Activated naive CD4-positive, alpha-beta T cell treated with anti-CD3 and anti-CD28 coated beads, Interleukin-2, amount 10 ng/mL, durations not matched to agents 7 days and 5 days (primary cell): ENCODE results near the gene SH3TC2.
A peak's percentile ranks its signal among the peaks of the same experiment; 100 is the strongest.

Experiments used
- CTCF ChIA-PET: fragments of 350-600 bp; sonication (Branson Sonifier 250); formaldehyde crosslinking; loops from one replicate; lab custom pipeline; 2021; ENCODE audit warnings: antibody characterized with exemption; lab: Charles Lee
- DNase-seq: peaks from one replicate; pipeline ENCODE4 v3.0.0-alpha.2; 2020
- H3K27ac Mint-ChIP-seq: one replicate; pipeline ENCODE4 v1.8.0; 2021; ENCODE audit warnings: mild to moderate bottlenecking, moderate library complexity, mixed read lengths
- H3K27me3 Mint-ChIP-seq: one replicate; pipeline ENCODE4 v1.8.0; 2021; ENCODE audit warnings: mild to moderate bottlenecking, mixed read lengths
- H3K36me3 Mint-ChIP-seq: one replicate; pipeline ENCODE4 v1.8.0; 2021; ENCODE audit warnings: mixed read lengths
- H3K4me1 Mint-ChIP-seq: one replicate; pipeline ENCODE4 v1.8.0; 2021; ENCODE audit warnings: mixed read lengths
- H3K4me3 Mint-ChIP-seq: one replicate; pipeline ENCODE4 v1.8.0; 2021; ENCODE audit warnings: mild to moderate bottlenecking, moderate library complexity, mixed read lengths
- H3K9me3 Mint-ChIP-seq: one replicate; pipeline ENCODE4 v1.8.0; 2021; ENCODE audit warnings: mixed read lengths

The SH3TC2 gene

GRCh38 chr5:149013796-149014195 lies 49.1 kb downstream of the SH3TC2 start:
- H3K27me3 Mint-ChIP-seq = peaks cover 3% of the 10 kb centered on the region
- no peaks in the 10 kb centered on the region for H3K9me3 Mint-ChIP-seq
- no peak overlapping the region for H3K4me3 Mint-ChIP-seq
- CTCF ChIA-PET = interaction anchor here (0.6 to 2.1 kb wide), 2 partner anchors 14 to 283 kb away, joined by 3 to 4 read pairs; no protein-coding TSS in a partner anchor
- DNase-seq = no peak
- H3K36me3 Mint-ChIP-seq = no peaks in the 10 kb centered on the region
- H3K27ac Mint-ChIP-seq = no peak overlapping the region
- no peaks in the 10 kb centered on the region for H3K4me1 Mint-ChIP-seq

- Mint-ChIP-seq H3K27me3 (peaks cover 6% of the 10 kb centered on the region), H3K4me3 (no peak overlapping the region), H3K4me1 (no peaks in the 10 kb centered on the region), H3K27ac (no peak overlapping the region), H3K36me3 (no peaks in the 10 kb centered on the region), H3K9me3 (no peaks in the 10 kb centered on the region)
- CTCF ChIA-PET = interaction anchor here (0.6 to 1.3 kb wide), 5 partner anchors 10 to 281 kb away, joined by 3 to 4 read pairs (median 3); no protein-coding TSS in a partner anchor
- no peak for DNase-seq
Measured at GRCh38 chr5:149012350-149012749, 50.5 kb downstream of the SH3TC2 start.

- Mint-ChIP-seq H3K4me1 (no peaks in the 10 kb centered on the region), H3K9me3 (no peaks in the 10 kb centered on the region), H3K4me3 (no peak overlapping the region), H3K27ac (no peak overlapping the region), H3K27me3 (peaks cover 9% of the 10 kb centered on the region), H3K36me3 (no peaks in the 10 kb centered on the region)
- no peak for DNase-seq
- CTCF ChIA-PET = interaction anchor here (1.2 to 1.3 kb wide), 2 partner anchors 9 to 23 kb away, joined by 4 read pairs; no protein-coding TSS in a partner anchor
Measured at GRCh38 chr5:149011728-149012127, 51.1 kb downstream of the SH3TC2 start.

- no peaks in the 10 kb centered on the region for H3K9me3 Mint-ChIP-seq
- DNase-seq = no peak
- CTCF ChIA-PET = interaction anchor here (0.6 kb wide), 1 partner anchor 51 kb away, joined by 3 read pairs; no protein-coding TSS in a partner anchor
- H3K27me3 Mint-ChIP-seq = peaks cover 12% of the 10 kb centered on the region
- no peaks in the 10 kb centered on the region for H3K36me3 Mint-ChIP-seq
- H3K4me3 Mint-ChIP-seq = no peak overlapping the region
- no peaks in the 10 kb centered on the region for H3K4me1 Mint-ChIP-seq
- no peak overlapping the region for H3K27ac Mint-ChIP-seq
Measured at GRCh38 chr5:149011084-149011483, 51.8 kb downstream of the SH3TC2 start.

- Mint-ChIP-seq H3K9me3 (no peaks in the 10 kb centered on the region), H3K4me1 (no peaks in the 10 kb centered on the region), H3K36me3 (no peaks in the 10 kb centered on the region), H3K27me3 (peaks cover 16% of the 10 kb centered on the region), H3K27ac (no peak overlapping the region), H3K4me3 (no peak overlapping the region)
- CTCF ChIA-PET = interaction anchor here (0.8 to 1.5 kb wide), 4 partner anchors 8 to 274 kb away, joined by 3 to 5 read pairs (median 4); no protein-coding TSS in a partner anchor
- no peak for DNase-seq
Measured at GRCh38 chr5:149007174-149007573, 55.7 kb downstream of the SH3TC2 start.

- CTCF ChIA-PET = interaction anchor here (1.3 to 1.5 kb wide), 2 partner anchors 18 to 273 kb away, joined by 4 to 5 read pairs; no protein-coding TSS in a partner anchor
- no peak for DNase-seq
- H3K27ac Mint-ChIP-seq = no peak overlapping the region
- no peaks in the 10 kb centered on the region for H3K4me1 Mint-ChIP-seq
- H3K27me3 Mint-ChIP-seq = peaks cover 16% of the 10 kb centered on the region
- H3K36me3 Mint-ChIP-seq = no peaks in the 10 kb centered on the region
- H3K4me3 Mint-ChIP-seq = no peak overlapping the region
- no peaks in the 10 kb centered on the region for H3K9me3 Mint-ChIP-seq
Measured at GRCh38 chr5:149006426-149006825, 56.4 kb downstream of the SH3TC2 start.

GRCh38 chr5:149005077-149005892 lies 57.6 kb downstream of the SH3TC2 start:
- Mint-ChIP-seq H3K36me3 (no peaks in the 10 kb centered on the region), H3K4me3 (no peak overlapping the region), H3K27ac (no peak overlapping the region), H3K9me3 (no peaks in the 10 kb centered on the region), H3K4me1 (no peaks in the 10 kb centered on the region), H3K27me3 (peaks cover 16% of the 10 kb centered on the region)
- no peak for DNase-seq
- CTCF ChIA-PET = interaction anchor here (0.6 to 1.1 kb wide), 2 partner anchors 211 to 264 kb away, joined by 3 to 4 read pairs; no protein-coding TSS in a partner anchor

- CTCF ChIA-PET = interaction anchor here (1.1 kb wide), 1 partner anchor 264 kb away, joined by 4 read pairs; no protein-coding TSS in a partner anchor
- no peak for DNase-seq
- Mint-ChIP-seq H3K36me3 (no peaks in the 10 kb centered on the region), H3K9me3 (no peaks in the 10 kb centered on the region), H3K4me3 (no peak overlapping the region), H3K4me1 (no peaks in the 10 kb centered on the region), H3K27ac (no peak overlapping the region), H3K27me3 (peaks cover 13% of the 10 kb centered on the region)
Measured at GRCh38 chr5:149004559-149004958, 58.3 kb downstream of the SH3TC2 start.

- no peaks in the 10 kb centered on the region for H3K4me1 Mint-ChIP-seq
- H3K27me3 Mint-ChIP-seq = peaks cover 16% of the 10 kb centered on the region
- no peaks in the 10 kb centered on the region for H3K9me3 Mint-ChIP-seq
- no peaks in the 10 kb centered on the region for H3K36me3 Mint-ChIP-seq
- H3K4me3 Mint-ChIP-seq = no peak overlapping the region
- H3K27ac Mint-ChIP-seq = no peak overlapping the region
- DNase-seq = no peak
- CTCF ChIA-PET = interaction anchor here (1.0 to 2.3 kb wide), 10 partner anchors 9 to 271 kb away, joined by 3 to 10 read pairs (median 4); no protein-coding TSS in a partner anchor
Measured at GRCh38 chr5:149002761-149003689, 59.8 kb downstream of the SH3TC2 start.

GRCh38 chr5:149002053-149002452 lies 60.8 kb downstream of the SH3TC2 start:
- Mint-ChIP-seq H3K27ac (no peak overlapping the region), H3K4me3 (no peak overlapping the region), H3K36me3 (no peaks in the 10 kb centered on the region), H3K9me3 (no peaks in the 10 kb centered on the region), H3K4me1 (no peaks in the 10 kb centered on the region), H3K27me3 (peaks cover 15% of the 10 kb centered on the region)
- CTCF ChIA-PET = interaction anchor here (0.9 to 2.3 kb wide), 10 partner anchors 9 to 269 kb away, joined by 3 to 10 read pairs (median 4); no protein-coding TSS in a partner anchor
- no peak for DNase-seq

GRCh38 chr5:149001162-149001561 lies 61.7 kb downstream of the SH3TC2 start:
- CTCF ChIA-PET = interaction anchor here (0.6 to 2.1 kb wide), 5 partner anchors 11 to 598 kb away, joined by 3 to 7 read pairs (median 3); no protein-coding TSS in a partner anchor
- H3K4me1 Mint-ChIP-seq = no peaks in the 10 kb centered on the region
- peaks cover 17% of the 10 kb centered on the region for H3K27me3 Mint-ChIP-seq
- no peak overlapping the region for H3K27ac Mint-ChIP-seq
- H3K36me3 Mint-ChIP-seq = no peaks in the 10 kb centered on the region
- H3K4me3 Mint-ChIP-seq = no peak overlapping the region
- no peaks in the 10 kb centered on the region for H3K9me3 Mint-ChIP-seq
- no peak for DNase-seq

GRCh38 chr5:148999741-149000140 lies 63.1 kb downstream of the SH3TC2 start:
- H3K27ac Mint-ChIP-seq = no peak overlapping the region
- no peak overlapping the region for H3K4me3 Mint-ChIP-seq
- CTCF ChIA-PET = interaction anchor here (1.0 to 1.4 kb wide), 3 partner anchors 14 to 270 kb away, joined by 3 to 7 read pairs (median 3); no protein-coding TSS in a partner anchor
- peaks cover 18% of the 10 kb centered on the region for H3K27me3 Mint-ChIP-seq
- no peaks in the 10 kb centered on the region for H3K4me1 Mint-ChIP-seq
- DNase-seq = no peak
- H3K36me3 Mint-ChIP-seq = no peaks in the 10 kb centered on the region
- no peaks in the 10 kb centered on the region for H3K9me3 Mint-ChIP-seq

- Mint-ChIP-seq H3K27me3 (peaks cover 18% of the 10 kb centered on the region), H3K4me3 (no peak overlapping the region), H3K36me3 (no peaks in the 10 kb centered on the region), H3K4me1 (no peaks in the 10 kb centered on the region), H3K9me3 (no peaks in the 10 kb centered on the region), H3K27ac (no peak overlapping the region)
- DNase-seq = peak; percentile 35
- CTCF ChIA-PET = interaction anchor here (1.0 to 3.3 kb wide), 7 partner anchors 9 to 272 kb away, joined by 3 to 15 read pairs (median 6); no protein-coding TSS in a partner anchor
Measured at GRCh38 chr5:148998174-148998797, 64.6 kb downstream of the SH3TC2 start.
